Measurements from ENCODE around the gene RNF4.

Gene RNF4

GRCh38 chr4:2503809-2504208, 34.9 kb downstream of the RNF4 start (continued):
- TF ChIP-seq, protein P1, sequence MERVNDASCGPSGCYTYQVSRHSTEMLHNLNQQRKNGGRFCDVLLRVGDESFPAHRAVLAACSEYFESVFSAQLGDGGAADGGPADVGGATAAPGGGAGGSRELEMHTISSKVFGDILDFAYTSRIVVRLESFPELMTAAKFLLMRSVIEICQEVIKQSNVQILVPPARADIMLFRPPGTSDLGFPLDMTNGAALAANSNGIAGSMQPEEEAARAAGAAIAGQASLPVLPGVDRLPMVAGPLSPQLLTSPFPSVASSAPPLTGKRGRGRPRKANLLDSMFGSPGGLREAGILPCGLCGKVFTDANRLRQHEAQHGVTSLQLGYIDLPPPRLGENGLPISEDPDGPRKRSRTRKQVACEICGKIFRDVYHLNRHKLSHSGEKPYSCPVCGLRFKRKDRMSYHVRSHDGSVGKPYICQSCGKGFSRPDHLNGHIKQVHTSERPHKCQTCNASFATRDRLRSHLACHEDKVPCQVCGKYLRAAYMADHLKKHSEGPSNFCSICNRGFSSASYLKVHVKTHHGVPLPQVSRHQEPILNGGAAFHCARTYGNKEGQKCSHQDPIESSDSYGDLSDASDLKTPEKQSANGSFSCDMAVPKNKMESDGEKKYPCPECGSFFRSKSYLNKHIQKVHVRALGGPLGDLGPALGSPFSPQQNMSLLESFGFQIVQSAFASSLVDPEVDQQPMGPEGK (CRISPR knock-in tag; IDR thresholded peaks at IDR 0.05; ENCODE audit: borderline replicate concordance), result no peak
- no peak for TF ChIP-seq TSHZ2 (CRISPR knock-in tag; IDR thresholded peaks at IDR 0.05)

GRCh38 chr4:2507259-2507658, 38.4 kb downstream of the RNF4 start:
- no peak for ATAC-seq
- TF ChIP-seq ISL1 (CRISPR knock-in tag; IDR thresholded peaks at IDR 0.05) (no peak), CSDC2 (CRISPR knock-in tag; IDR thresholded peaks at IDR 0.05) (no peak), ZFP30 (CRISPR knock-in tag; IDR thresholded peaks at IDR 0.05) (no peak), ZFP3 (CRISPR knock-in tag; IDR thresholded peaks at IDR 0.05) (no peak), ESRRG (CRISPR knock-in tag; IDR thresholded peaks at IDR 0.05) (no peak), SNAI2 (CRISPR knock-in tag; IDR thresholded peaks at IDR 0.05) (no peak), ZC3H10 (CRISPR knock-in tag; IDR thresholded peaks at IDR 0.05) (no peak), PPARA (CRISPR knock-in tag; IDR thresholded peaks at IDR 0.05; ENCODE audit: borderline replicate concordance) (no peak)
- TF ChIP-seq, protein P2, sequence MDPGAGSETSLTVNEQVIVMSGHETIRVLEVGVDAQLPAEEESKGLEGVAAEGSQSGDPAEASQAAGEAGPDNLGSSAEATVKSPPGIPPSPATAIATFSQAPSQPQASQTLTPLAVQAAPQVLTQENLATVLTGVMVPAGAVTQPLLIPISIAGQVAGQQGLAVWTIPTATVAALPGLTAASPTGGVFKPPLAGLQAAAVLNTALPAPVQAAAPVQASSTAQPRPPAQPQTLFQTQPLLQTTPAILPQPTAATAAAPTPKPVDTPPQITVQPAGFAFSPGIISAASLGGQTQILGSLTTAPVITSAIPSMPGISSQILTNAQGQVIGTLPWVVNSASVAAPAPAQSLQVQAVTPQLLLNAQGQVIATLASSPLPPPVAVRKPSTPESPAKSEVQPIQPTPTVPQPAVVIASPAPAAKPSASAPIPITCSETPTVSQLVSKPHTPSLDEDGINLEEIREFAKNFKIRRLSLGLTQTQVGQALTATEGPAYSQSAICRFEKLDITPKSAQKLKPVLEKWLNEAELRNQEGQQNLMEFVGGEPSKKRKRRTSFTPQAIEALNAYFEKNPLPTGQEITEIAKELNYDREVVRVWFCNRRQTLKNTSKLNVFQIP (CRISPR knock-in tag; IDR thresholded peaks at IDR 0.05; ENCODE audit: borderline replicate concordance, low read depth), result no peak
- TF ChIP-seq, protein P3, sequence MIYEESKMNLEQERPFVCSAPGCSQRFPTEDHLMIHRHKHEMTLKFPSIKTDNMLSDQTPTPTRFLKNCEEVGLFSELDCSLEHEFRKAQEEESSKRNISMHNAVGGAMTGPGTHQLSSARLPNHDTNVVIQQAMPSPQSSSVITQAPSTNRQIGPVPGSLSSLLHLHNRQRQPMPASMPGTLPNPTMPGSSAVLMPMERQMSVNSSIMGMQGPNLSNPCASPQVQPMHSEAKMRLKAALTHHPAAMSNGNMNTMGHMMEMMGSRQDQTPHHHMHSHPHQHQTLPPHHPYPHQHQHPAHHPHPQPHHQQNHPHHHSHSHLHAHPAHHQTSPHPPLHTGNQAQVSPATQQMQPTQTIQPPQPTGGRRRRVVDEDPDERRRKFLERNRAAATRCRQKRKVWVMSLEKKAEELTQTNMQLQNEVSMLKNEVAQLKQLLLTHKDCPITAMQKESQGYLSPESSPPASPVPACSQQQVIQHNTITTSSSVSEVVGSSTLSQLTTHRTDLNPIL (CRISPR knock-in tag; IDR thresholded peaks at IDR 0.05; ENCODE audit: low read depth), result no peak

DNA sequence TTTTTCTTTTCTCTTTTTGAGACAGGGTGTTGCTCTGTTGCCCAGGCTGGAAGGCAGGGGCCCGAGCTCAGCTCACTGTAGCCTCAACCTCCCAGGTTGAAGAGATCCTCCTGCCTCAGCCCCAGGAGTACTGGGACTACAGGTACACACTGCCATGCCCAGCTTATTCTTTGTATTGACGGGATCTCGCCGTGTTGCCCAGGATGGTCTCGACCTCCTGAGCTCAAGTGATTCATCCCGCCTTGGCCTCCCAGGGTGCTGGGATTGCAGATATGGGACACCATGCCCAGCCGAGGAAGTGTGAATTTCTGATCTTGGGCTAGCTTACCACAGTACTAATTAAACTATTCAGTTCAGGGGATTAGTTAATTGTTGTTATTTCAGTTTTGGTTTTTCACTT, 38.9 kb downstream of the RNF4 start:
- ATAC-seq, result no peak
- TF ChIP-seq RARB (CRISPR knock-in tag; IDR thresholded peaks at IDR 0.05), result no peak
- TF ChIP-seq, protein P1 (CRISPR knock-in tag; IDR thresholded peaks at IDR 0.05; ENCODE audit: borderline replicate concordance), result no peak
- TF ChIP-seq BACH2 (CRISPR knock-in tag; IDR thresholded peaks at IDR 0.05; ENCODE audit: borderline replicate concordance), result no peak
- no peak for TF ChIP-seq TSHZ2 (CRISPR knock-in tag; IDR thresholded peaks at IDR 0.05)
- TF ChIP-seq ARNTL (CRISPR knock-in tag; IDR thresholded peaks at IDR 0.05; ENCODE audit: borderline replicate concordance, low read depth), result no peak
- TF ChIP-seq, protein P2 (CRISPR knock-in tag; IDR thresholded peaks at IDR 0.05; ENCODE audit: borderline replicate concordance, low read depth), result no peak
- no peak for TF ChIP-seq GLIS3 (CRISPR knock-in tag; IDR thresholded peaks at IDR 0.05)
- TF ChIP-seq ZFP3 (CRISPR knock-in tag; IDR thresholded peaks at IDR 0.05), result no peak
- TF ChIP-seq ZNF70 (CRISPR knock-in tag; IDR thresholded peaks at IDR 0.05), result no peak
- TF ChIP-seq, protein P3 (CRISPR knock-in tag; IDR thresholded peaks at IDR 0.05; ENCODE audit: low read depth), result no peak
- TF ChIP-seq ZNF8 (CRISPR knock-in tag; IDR thresholded peaks at IDR 0.05), result no peak
- TF ChIP-seq ZC3H10 (CRISPR knock-in tag; IDR thresholded peaks at IDR 0.05), result no peak
- no peak for TF ChIP-seq ESRRG (CRISPR knock-in tag; IDR thresholded peaks at IDR 0.05)
- no peak for TF ChIP-seq TOX (CRISPR knock-in tag; IDR thresholded peaks at IDR 0.05; ENCODE audit: borderline replicate concordance)
- no peak for TF ChIP-seq PPARA (CRISPR knock-in tag; IDR thresholded peaks at IDR 0.05; ENCODE audit: borderline replicate concordance)

All from SK-N-SH treated with all-trans-retinoic acid at 6 μM for 48 hours (cell line).